NCI-H774 (cell line): ENCODE data around the gene CDC42EP1.
"Not testable (repeated sequence)": the region's sequence is repeated elsewhere in the genome, so short reads cannot be mapped to it uniquely, and the experiment has no call there.

Experiments
- DNase-seq: peaks from one replicate; lab custom pipeline; 2025; lab: John Stamatoyannopoulos, UW

CDC42EP1 gene, protein sequence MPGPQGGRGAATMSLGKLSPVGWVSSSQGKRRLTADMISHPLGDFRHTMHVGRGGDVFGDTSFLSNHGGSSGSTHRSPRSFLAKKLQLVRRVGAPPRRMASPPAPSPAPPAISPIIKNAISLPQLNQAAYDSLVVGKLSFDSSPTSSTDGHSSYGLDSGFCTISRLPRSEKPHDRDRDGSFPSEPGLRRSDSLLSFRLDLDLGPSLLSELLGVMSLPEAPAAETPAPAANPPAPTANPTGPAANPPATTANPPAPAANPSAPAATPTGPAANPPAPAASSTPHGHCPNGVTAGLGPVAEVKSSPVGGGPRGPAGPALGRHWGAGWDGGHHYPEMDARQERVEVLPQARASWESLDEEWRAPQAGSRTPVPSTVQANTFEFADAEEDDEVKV

DNA sequence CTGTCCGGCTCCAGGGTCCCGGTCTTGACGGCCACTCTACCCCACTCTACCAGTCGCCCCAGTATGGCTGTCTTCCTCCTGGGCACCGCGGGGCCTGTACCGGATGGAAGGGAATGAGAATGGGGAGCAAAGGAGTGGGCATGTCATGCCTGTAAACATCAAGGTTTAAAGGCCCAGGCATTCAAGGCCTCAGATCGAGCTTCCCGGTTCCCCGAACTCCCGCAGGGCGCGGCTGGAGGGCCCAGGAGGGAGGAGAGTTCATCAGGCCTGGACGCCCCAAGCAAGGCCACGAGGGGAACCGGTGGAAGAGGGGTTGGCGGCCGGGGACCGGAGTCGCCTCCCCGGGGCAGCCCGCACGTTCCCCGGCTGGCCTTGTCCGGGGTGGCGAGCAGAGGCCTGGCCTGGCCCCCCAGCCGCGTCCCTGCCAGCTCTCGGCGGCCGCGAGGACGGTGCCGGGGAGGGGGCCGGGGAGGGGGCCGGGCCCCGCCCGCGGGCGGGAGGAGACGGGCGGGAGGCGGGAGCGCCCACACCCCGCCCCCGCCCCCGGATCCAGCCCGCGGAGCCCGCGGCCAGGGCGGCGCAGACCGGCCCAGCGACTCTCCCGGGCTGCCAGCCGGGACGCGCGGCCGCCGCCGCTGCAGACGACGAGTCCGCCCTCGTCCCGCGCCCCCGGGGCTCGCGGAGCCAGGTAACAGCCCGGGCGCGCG lies at the start of gene CDC42EP1:
Gene CDC42EP1, plus strand, starts transcription at position 580 of the 707 bp plus-strand sequence. CDS start 5,870 bp downstream, outside the sequence.
- no peak for DNase-seq

DNA sequence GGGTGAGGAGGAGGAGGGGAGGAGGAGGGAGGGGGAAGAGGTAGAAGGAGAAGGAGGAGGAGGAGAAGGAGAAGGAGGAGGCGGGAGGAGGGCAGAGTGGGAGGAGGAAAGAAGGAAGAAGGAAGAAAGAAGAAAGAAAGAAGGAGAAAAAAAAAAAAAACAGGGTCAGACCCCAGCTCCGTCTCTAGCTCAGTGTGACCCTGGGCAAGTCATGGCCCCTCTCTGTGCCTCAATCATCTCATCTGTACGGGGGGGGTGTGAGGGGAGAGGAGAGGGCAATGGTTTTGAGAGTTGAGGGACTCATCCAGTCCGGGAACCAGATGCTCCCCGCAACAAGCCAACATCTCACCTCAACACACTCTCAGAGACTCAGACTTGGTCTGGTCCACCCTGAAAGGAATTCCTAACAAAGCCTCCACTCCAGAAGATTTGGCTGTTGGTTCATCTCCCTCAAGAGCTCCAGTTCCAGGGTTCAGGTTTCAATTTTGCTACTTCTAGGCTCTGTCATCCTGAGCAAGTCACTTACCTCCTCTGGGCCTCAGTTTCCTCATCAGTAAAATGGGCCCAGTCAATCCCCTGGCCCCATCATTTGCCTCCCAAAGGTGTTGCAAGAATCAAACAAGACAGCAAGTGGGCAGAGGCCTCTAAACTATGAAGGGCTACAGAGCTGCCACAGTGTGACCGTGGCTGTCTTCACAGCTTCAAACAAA lies 48.7 kb upstream of the CDC42EP1 start:
- no peak for DNase-seq

DNA sequence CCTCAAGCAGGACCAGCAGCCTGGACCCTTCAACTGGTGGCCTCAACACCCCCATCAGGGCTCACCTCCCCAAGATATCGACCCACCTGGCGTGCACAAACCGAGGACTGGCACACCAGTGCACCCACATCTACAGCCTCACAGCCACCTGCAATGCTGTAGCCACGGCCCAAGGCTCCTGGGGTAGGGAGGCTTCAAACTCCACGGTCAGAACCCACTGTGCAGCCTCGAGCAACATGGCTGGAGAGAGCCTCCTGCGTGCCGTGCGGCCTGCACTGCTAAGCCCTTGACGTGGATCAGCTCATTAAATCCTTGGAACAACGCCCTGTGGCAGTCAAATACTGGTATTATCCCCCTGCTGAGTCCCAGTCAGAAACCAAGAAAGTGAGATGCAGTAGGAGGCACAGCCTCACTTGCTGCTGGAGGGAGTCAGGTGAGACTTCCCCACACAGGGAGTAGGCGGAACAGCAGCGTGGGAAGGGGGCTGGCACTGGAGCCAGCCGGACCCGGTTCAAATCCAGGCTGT lies 45.7 kb upstream of the CDC42EP1 start:
- DNase-seq = no peak

DNA sequence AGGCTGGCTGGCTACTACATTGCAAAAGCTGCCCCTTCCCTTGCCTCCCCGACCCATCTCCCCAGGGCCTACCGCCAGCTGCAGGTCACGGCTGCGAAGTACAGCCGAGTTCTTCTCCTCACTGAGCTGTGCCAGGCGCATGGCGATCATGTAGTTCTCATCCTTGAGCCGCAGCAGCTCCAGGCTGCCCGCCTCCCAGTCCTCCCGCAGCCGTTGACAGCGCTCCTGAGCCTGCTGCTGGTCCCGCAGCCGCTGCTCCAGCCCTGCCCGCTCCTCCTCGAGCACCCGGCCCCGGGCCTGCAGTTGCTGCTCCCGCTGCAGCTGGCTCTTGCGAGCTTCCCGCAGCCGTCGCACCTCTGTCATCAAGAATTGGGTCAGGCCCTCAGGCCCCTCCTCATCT lies 44.4 kb upstream of the CDC42EP1 start:
- no peak for DNase-seq

DNA sequence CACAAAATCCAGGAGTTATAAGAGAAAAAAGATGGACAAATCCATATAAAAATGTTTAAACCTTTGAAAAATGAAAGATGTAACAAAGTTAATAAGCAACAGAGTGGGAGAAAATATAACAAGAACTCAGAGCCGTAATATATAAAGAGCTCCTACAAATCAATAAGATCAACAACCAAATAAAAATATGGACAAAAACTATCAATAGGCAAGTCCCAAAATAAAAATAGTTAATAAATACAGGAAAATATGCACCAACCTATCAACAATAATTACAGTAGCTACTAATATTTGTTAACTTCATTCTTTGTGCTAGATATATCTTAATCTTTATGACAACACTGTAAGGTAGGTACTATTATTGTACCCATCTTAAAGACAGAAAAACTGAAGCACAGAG lies 43.8 kb upstream of the CDC42EP1 start:
- no peak for DNase-seq

- no peak for DNase-seq
These were observed 42.3 kb upstream of the CDC42EP1 start for GRCh38 chr22:37517826-37518450.

DNA sequence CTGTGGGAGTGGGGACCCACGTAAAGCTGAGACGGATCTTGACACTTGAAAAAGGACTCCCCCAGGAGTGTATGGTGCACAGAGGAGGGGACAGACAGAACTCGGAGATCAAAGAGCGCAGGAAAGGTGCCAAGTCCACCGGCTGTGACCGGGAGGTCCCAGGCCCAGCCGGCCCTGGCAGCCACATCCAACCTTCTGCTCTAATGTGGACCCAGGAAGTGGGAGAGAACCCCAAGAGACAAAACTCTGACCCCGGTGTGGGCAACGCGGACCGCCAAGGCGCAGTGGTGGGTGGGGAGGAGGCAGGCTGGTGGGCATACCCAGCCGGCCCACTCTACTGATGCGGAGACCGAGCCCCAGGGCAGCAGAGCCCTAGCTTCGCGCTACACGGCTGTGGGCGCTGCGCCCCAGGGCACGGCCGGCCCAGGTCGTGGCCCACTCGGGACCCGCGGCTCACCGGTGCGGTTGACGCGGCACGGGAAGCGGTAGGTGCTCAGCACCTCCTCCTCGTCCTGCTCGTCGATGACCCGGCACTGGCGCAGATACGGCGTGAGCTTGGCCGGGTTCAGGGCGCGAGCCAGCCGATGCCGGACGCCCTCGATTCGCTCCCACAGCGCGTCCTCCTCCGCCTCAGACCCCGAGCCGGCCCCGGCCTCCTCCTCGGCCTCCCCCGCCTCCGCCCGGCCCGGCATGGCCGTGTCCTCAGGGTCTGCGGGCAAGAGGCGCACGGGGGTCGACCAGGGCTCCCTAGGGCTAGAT lies 41.6 kb upstream of the CDC42EP1 start:
- DNase-seq = no peak

DNA sequence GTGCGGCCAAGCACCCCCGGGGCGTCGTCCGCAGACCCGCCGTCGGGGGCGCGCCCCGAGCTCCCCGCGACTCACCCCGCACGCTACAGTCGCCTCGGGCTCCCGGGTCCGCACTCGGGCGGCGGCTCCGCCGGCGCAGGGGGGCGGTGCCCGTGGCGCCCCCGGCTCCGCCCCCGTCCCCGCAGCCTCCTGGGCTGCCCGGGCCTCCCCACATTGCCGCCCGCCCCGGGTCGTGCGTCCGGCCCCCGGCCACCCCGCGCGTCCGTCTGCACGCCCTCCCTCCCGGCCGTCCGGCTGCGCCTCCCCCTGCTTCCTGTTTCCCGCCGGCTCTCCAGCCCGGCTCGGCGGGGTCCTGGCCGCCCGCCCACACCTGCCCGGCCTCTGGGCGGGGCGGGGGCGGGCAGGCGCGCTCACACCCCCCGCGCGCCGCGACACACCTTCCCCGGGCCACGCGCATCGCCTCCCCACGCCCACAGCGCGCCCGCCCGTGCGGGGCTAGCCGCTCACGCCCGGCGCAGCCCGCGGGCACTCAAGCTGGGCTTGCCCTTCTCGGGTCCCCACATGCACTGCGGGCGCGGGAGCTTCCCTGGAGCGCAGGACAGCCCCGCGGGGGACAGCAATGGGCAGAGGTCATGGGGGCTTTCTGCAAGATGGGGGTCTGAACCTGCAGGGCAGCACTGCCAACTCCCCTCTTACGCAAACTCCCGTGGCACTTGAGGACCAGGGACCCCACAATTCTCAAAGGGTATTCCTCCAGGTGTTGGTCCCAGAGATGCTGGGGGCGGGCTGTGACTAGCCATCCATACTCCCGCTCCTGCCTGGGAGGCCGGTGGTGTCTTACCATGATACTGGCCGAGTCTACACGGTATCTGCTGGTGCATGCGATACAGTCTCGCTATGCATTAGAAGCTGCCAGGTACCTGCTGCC lies 40.7 kb upstream of the CDC42EP1 start, which contains the start of gene CARD10:
Gene CARD10, minus strand, starts transcription at position 148 of the 928 bp plus-strand sequence. CDS start 215 bp downstream, outside the sequence.
- peak; percentile 6 for DNase-seq

- no peak for DNase-seq
These were observed 39.5 kb upstream of the CDC42EP1 start for GRCh38 chr22:37520776-37521191.

DNA sequence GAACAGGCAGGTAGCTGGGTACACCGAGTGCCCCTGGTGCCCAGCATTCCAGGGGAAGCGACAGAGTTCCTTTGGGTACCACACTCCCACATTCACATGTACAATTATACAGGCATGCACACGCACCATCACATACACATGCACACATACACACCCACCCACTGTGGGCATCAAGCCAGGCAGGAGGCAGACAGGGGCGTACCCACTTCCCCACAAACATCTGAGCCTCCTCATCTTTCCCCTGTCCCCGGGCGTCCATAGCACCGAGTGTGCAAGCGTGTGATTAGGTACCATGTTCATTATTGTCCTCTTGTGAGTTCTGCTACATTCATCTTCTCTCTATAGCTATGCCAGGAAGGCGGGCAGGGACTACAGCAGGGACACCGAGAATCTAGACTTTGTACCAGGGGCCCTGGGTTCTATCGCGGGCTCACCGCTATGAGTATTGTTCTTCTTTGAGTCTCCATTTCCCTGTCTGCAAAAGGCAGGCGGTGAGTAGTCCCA lies 39.0 kb upstream of the CDC42EP1 start:
- no peak for DNase-seq

DNA sequence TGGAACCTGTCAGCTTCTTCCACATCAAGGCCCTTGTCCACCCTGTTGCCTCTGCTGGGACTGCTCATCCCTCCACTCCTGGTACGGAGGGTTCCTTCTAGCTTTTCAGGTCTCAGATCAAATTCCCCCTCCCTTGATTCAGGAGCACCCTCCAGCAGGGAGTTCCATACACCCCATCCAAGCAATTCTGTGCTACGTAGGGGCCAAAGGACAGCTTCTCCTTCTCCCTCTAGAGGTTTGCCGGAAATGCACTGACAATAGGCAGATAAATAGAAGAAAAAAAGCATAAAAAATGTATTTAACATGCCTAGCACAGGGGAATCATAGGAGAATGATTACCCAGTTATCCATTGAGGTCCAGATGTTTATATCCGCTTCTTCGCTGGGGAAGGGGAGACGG lies 37.8 kb upstream of the CDC42EP1 start:
- DNase-seq = no peak

GRCh38 chr22:37525073-37525745 lies 35.1 kb upstream of the CDC42EP1 start:
- no peak for DNase-seq

DNA sequence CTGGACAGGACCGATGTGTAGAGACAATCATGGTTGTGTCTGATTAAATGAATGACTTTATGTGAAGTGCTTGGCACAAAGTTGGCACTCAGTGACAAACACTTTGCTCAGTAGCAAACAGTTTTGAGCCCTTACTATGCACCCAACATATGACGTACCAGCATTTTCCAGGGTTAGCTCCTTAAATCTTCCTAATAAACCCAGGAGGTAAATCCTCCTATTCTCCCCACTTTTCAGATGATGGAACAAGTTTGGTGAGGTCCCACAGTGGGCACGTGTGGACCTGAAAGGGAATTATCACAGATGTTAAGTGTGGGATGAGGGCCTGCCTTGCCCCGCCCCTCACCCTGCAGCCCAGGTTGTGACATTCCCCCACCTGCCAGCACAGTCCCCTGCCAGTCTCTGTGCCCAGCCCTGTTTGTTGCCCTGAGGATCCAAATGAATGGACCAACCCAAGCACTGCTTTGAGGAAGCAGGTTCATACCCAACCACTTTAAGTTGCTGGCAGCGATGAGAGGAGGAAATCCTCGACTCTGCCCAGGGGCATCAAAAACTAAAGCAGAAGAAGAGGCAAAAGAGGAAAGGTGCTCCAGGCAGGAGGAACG lies 34.4 kb upstream of the CDC42EP1 start:
- no peak for DNase-seq

- no peak for DNase-seq
These were observed 33.9 kb upstream of the CDC42EP1 start for GRCh38 chr22:37526376-37526775.

GRCh38 chr22:37527081-37527752 lies 33.1 kb upstream of the CDC42EP1 start:
- not testable (repeated sequence) for DNase-seq

GRCh38 chr22:37527952-37528351 lies 32.3 kb upstream of the CDC42EP1 start:
- DNase-seq = not testable (repeated sequence)

DNA sequence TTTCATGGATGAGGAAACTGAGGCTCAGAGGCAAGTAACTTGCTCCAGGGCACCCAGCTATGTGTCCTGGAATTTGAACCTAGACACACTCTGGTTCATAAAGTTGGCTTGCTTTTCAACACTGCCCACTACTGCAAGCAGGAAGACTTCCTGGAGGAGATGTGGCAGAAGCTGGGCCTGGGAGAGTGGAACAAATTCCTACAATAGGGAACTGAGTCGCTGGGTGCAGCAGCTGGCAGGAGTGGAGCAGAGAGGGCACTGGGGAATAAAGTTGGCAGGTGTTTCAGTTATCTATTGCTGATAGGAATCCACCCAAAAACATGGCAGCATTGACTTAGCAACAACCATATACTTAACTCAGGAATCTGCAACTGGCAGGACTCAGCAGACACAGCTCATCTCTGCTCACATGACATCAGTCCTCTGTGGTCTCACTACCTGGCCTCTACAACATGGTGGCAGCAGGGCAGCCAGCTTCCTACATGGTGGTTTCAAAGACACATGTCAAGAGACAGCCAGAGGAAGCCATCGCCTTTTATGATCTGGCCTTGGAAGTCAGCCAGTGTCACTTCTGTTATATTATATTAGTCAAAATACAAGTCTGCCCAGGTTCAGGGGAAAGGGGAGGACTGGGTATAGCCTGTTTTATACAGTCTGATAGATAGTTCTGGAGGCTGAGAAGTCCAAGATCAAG lies 30.5 kb upstream of the CDC42EP1 start:
- no peak for DNase-seq

- peak; percentile 1 for DNase-seq
These were observed 26.3 kb upstream of the CDC42EP1 start for GRCh38 chr22:37533995-37534394.
